RPMI7951 (cell line): Measurements from ENCODE around the gene GGCX. TPM values are rescaled to one million over a fixed set of nuclear protein-coding genes. Genes with fewer than 3 reads are reported as not detected.
A peak's percentile ranks its signal among the peaks of the same experiment; 100 is the strongest.
"Not testable (repeated sequence)": the region's sequence is repeated elsewhere in the genome, so short reads cannot be mapped to it uniquely, and the experiment has no call there.

Source experiments
- DNase-seq: peaks from one replicate; pipeline ENCODE4 v3.0.0-alpha.2; 2012; ENCODE audit warnings: low read depth
- total RNA-seq: library from RNA; depleted of rRNA; stranded (reverse); fragments of >200 nt; shearing (Covaris generic); gene quantifications from 2 replicates; pipeline ENCODE4 v1.2.3, GENCODE V29; 2014; rRNA removed

Gene GGCX
- 52.4 and 59.3 TPM in 2 replicates for total RNA-seq

- DNase-seq, result peak; percentile 93
Measured at GRCh38 chr2:85561280-85562212, at the start of gene GGCX. TSS of gene GGCX (minus strand) at chr2:85561493. CDS start at chr2:85561428, 65 bp downstream.

- no peak for DNase-seq
Measured at GRCh38 chr2:85607268-85608215, 46.2 kb upstream of the GGCX start.

GRCh38 chr2:85606116-85606455 lies 44.8 kb upstream of the GGCX start:
- no peak for DNase-seq

GRCh38 chr2:85605406-85606115 lies 44.3 kb upstream of the GGCX start:
- DNase-seq, result peak; percentile 74

- DNase-seq, result no peak
Measured at GRCh38 chr2:85604568-85605339, 43.5 kb upstream of the GGCX start.

GRCh38 chr2:85604133-85604444 lies 42.8 kb upstream of the GGCX start:
- not testable (repeated sequence) for DNase-seq

GRCh38 chr2:85602476-85603234 lies 41.4 kb upstream of the GGCX start, which contains the start of gene TMEM150A:
TSS of gene TMEM150A (minus strand) at chr2:85602698. CDS start at chr2:85601948, 750 bp downstream.
- DNase-seq, result peak; percentile 91

GRCh38 chr2:85601771-85602475 lies 40.6 kb upstream of the GGCX start:
- DNase-seq, result peak; percentile 71

GRCh38 chr2:85600951-85601770 lies 39.9 kb upstream of the GGCX start:
- no peak for DNase-seq

- no peak for DNase-seq
Measured at GRCh38 chr2:85600235-85600575, 38.9 kb upstream of the GGCX start.

GRCh38 chr2:85599468-85600234 lies 38.4 kb upstream of the GGCX start:
- DNase-seq, result no peak

GRCh38 chr2:85598594-85599340 lies 37.5 kb upstream of the GGCX start:
- DNase-seq, result no peak

GRCh38 chr2:85597241-85597640 lies 35.9 kb upstream of the GGCX start:
- no peak for DNase-seq

GRCh38 chr2:85596486-85597143 lies 35.3 kb upstream of the GGCX start:
- no peak for DNase-seq

GRCh38 chr2:85596026-85596333 lies 34.7 kb upstream of the GGCX start:
- DNase-seq, result no peak

- DNase-seq, result peak; percentile 99
Measured at GRCh38 chr2:85595301-85596025, 34.2 kb upstream of the GGCX start, which contains the start of gene RNF181. TSS of gene RNF181 (plus strand) at chr2:85595745. CDS start at chr2:85595764, 19 bp downstream.
